Psoas muscle (tissue), 8 donors: ENCODE data around the gene SLCO2A1. TPM values are rescaled to one million over a fixed set of nuclear protein-coding genes. Genes with fewer than 3 reads are reported as not detected.

Experiments
- ATAC-seq, 4 donors: fragments of 200-7000 bp; cut with Tn5 transposase; one replicate each; pipeline ENCODE4 v1.9.1; 2020; ENCODE audit warnings: moderate library complexity in 3 of 4, mild to moderate bottlenecking in 2 of 4
- DNase-seq, 2 donors: peaks; one replicate each; pipeline ENCODE4 v3.0.0-alpha.2; 2020
- H3K27ac ChIP-seq: fragments of 200-600 bp; one replicate; pipeline ENCODE4 v1.8.0; 2022
- H3K27me3 ChIP-seq, 3 donors: fragments of 200-600 bp in 1 of 3; one replicate each; pipeline versions ENCODE4 v1.6.1 to v1.8.0; 2013 to 2022; ENCODE audit warnings: low read length in 2 of 3, mild to moderate bottlenecking in 2 of 3, moderate library complexity in 1 of 3; ENCODE audit not compliant: insufficient read depth in 3 of 3
- H3K36me3 ChIP-seq, 2 donors: fragments of 200-600 bp in 1 of 2; one replicate each; pipeline versions ENCODE4 v1.6.1 to v1.8.0; 2013 to 2022; ENCODE audit warnings: low read depth in 1 of 2, mild to moderate bottlenecking in 1 of 2, moderate library complexity in 1 of 2; ENCODE audit not compliant: insufficient read depth in 1 of 2
- H3K4me1 ChIP-seq: fragments of 200-600 bp; one replicate; pipeline ENCODE4 v1.8.0; 2022
- H3K4me3 ChIP-seq: fragments of 200-600 bp; one replicate; pipeline ENCODE4 v1.8.0; 2022; ENCODE audit warnings: mild to moderate bottlenecking
- H3K9me3 ChIP-seq: fragments of 200-600 bp; one replicate; pipeline ENCODE4 v1.8.0; 2022
- CTCF ChIP-seq: fragments of 200-600 bp; IDR thresholded peaks from one replicate; pipeline ENCODE4 v1.8.0; 2022; ENCODE audit warnings: antibody characterized with exemption
- WGBS, 3 donors: extraction: QIAGEN DNeasy Blood & Tissue Kit; methylation state at CpG; one replicate each; pipeline versions ENCODE4 v1.1.6 to v1.1.7; 2013; 5-methylcytosine and 5-hydroxymethylcytosine counted together
- intact Hi-C, 2 donors: fragments of 100-400 bp; cut with DNase I; formaldehyde crosslinking; loops; one replicate each; pipeline versions ENCODE4 v1.11.0 to v1.14.2; 2022
- polyA plus RNA-seq, 3 donors: library from polyadenylated mRNA; stranded (reverse); fragments of 200-250 nt; gene quantifications; one replicate each; pipeline ENCODE4 v1.2.3, GENCODE V29; 2013
- total RNA-seq, 4 donors: library from RNA; stranded (reverse); fragmentation: NEBNext Ultra II Directional in 2 of 4; extraction: Animal tissue kit (Norgen Biotek cat#: 25700) in 2 of 4; gene quantifications; one replicate each; pipeline versions ENCODE4 v1.2.1 to v1.2.4, GENCODE V29; 2021 to 2023
- donor health status: healthy with polysubstance abuse.
- donor health status: DM: no; HTN: no; CAD: no; lungs with moderate emphysema.
- donor health status: Bipolar disorder and iron deficiency.
- donor health status: healthy.
- donor health status: DM: yes; HTN: yes; CAD: no.
- donor health status: DM: no; HTN: no; CAD: no.
- donor health status: DM: no; HTN: no; CAD: no.
- donor health status: DM: yes; HTN: yes; CAD: no.

SLCO2A1 gene
- total and polyA plus RNA-seq, 7 donors = 0.72 to 5.2 (median 3.7) TPM

- 80 to 85% (median 84%) methylated on average over 12 of the region's 12 CpGs for WGBS, 3 donors
- intact Hi-C loops = loop anchor here in 1 of 2 donors (5.0 kb wide), 1 partner anchor 98 kb away; no protein-coding TSS in a partner anchor
- no peak for TF ChIP-seq CTCF
Measured at GRCh38 chr3:133914839-133915600, 114.7 kb downstream of the SLCO2A1 start.

GRCh38 chr3:133910422-133910821 is 119.3 kb downstream of the SLCO2A1 start:
- Histone ChIP-seq H3K4me1 (no peaks in the 10 kb centered on the region), H3K27me3 (peaks cover 2 to 7% (median 6%) of the 10 kb centered on the region in 3 donors), H3K4me3 (no peak overlapping the region), H3K9me3 (no peaks in the 10 kb centered on the region), H3K27ac (no peak overlapping the region), H3K36me3 (no peaks in the 10 kb centered on the region)
- intact Hi-C loops = loop anchor here in 1 of 2 donors (5.0 kb wide), 1 partner anchor 93 kb away; no protein-coding TSS in a partner anchor
- ATAC-seq = no peak
- WGBS, 3 donors = 71 to 79% (median 72%) methylated on average over 2 of the region's 2 CpGs
- no peak for TF ChIP-seq CTCF
- no peak for DNase-seq

More at GRCh38 chr3:133914839-133915600, 114.7 kb downstream of the SLCO2A1 start:
- ATAC-seq (no peak), DNase-seq (no peak)
- Histone ChIP-seq H3K4me3 (no peak overlapping the region), H3K27me3 (peaks cover 2 to 7% (median 5%) of the 10 kb centered on the region in 3 donors), H3K9me3 (no peaks in the 10 kb centered on the region), H3K4me1 (no peaks in the 10 kb centered on the region), H3K27ac (no peak overlapping the region), H3K36me3 (no peaks in the 10 kb centered on the region)

- DNase-seq (no peak), ATAC-seq (no peak)
- Histone ChIP-seq H3K27me3 (peaks cover 0 to 4% (median 0%) of the 10 kb centered on the region in 3 donors), H3K9me3 (no peaks in the 10 kb centered on the region), H3K27ac (no peak overlapping the region), H3K4me3 (no peak overlapping the region), H3K36me3 (no peaks in the 10 kb centered on the region), H3K4me1 (no peaks in the 10 kb centered on the region)
- TF ChIP-seq CTCF = no peak
- 53 to 76% (median 62%) methylated on average over 3 of the region's 3 CpGs for WGBS, 3 donors
- intact Hi-C loops = no loop called here
Measured at GRCh38 chr3:133905376-133905775, 124.3 kb downstream of the SLCO2A1 start.

GRCh38 chr3:133901847-133902246 is 127.9 kb downstream of the SLCO2A1 start:
- Histone ChIP-seq H3K4me3 (no peak overlapping the region), H3K4me1 (no peaks in the 10 kb centered on the region), H3K27ac (no peak overlapping the region), H3K36me3 (no peaks in the 10 kb centered on the region), H3K9me3 (no peaks in the 10 kb centered on the region), H3K27me3 (peaks cover 0 to 4% (median 4%) of the 10 kb centered on the region in 3 donors)
- 84 to 86% (median 85%) methylated on average over 5 of the region's 5 CpGs for WGBS, 3 donors
- no peak for DNase-seq
- no peak for ATAC-seq
- intact Hi-C loops = no loop called here
- no peak for TF ChIP-seq CTCF
